Body of pancreas (tissue), 4 donors: ENCODE results near the gene CCDC150.

ENCODE experiments used
- CTCF ChIP-seq, 7 experiments: fragments of 450-650 bp in 4 of 7; fragments of 200-600 bp in 3 of 7; sonication (generic) in 3 of 7; IDR thresholded peaks; one replicate each; pipeline ENCODE4 v1.5.1; 2016 to 2019; ENCODE audit warnings: antibody characterized with exemption in 7 of 7
- POLR2A ChIP-seq, 3 donors: fragments of 450-650 bp; IDR thresholded peaks; one replicate each; pipeline ENCODE4 v1.6.1; 2016; ENCODE audit warnings: antibody characterized with exemption in 3 of 3, mild to moderate bottlenecking in 2 of 3

- TF ChIP-seq CTCF (IDR thresholded peaks at IDR 0.05) (no peak), POLR2A (IDR thresholded peaks at IDR 0.05) (no peak)
Observed at GRCh38 chr2:196606516-196606915, 33.0 kb upstream of the CCDC150 start.
